Measurements from ENCODE around the gene FAM174C.

- no peak for TF ChIP-seq POLR2A (IDR thresholded peaks at IDR 0.05; ENCODE audit: extremely low read depth, insufficient read length)
- TF ChIP-seq CTCF (IDR thresholded peaks at IDR 0.05; ENCODE audit: low read depth, low read length): no peak
Measured at GRCh38 chr19:1250437-1251260, 24.7 kb upstream of the FAM174C start.

All from NB4 (cell line).